Measurements from ENCODE around the gene FAT1. TPM values are rescaled to one million over a fixed set of nuclear protein-coding genes. Genes with fewer than 3 reads are reported as not detected.

FAT1 gene
- polyA plus RNA-seq, 1 experiment, result 422 TPM

DNA sequence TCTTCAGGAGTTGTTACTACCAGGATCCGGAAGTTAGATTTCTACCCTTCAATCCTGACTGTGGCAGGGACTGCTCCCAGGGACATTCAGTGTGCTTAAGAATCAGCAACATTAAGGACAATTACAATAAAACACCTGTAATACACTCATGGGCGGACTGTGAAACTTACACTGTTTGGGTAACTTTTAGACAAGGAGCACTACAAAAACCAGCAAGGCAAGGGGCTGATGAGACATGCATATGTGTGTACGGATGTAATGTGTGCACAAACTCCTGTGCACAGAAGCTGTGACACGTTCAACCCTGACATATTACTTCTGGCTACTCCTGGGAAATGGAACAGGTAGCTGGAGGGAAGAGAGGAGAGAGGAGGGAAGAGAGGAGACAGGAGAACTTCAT lies 75.8 kb downstream of the FAT1 start:
- CTCF ChIA-PET, result interaction anchor here (0.8 kb wide), 1 partner anchor 60 kb away, joined by 3 read pairs; no protein-coding TSS in a partner anchor
- no peak overlapping the region for H3K4me3 ChIP-seq (ENCODE audit: low read depth, low read length)
- H3K27ac ChIP-seq (ENCODE audit: low read depth, low read length), result no peak overlapping the region
- TF ChIP-seq, protein P1, sequence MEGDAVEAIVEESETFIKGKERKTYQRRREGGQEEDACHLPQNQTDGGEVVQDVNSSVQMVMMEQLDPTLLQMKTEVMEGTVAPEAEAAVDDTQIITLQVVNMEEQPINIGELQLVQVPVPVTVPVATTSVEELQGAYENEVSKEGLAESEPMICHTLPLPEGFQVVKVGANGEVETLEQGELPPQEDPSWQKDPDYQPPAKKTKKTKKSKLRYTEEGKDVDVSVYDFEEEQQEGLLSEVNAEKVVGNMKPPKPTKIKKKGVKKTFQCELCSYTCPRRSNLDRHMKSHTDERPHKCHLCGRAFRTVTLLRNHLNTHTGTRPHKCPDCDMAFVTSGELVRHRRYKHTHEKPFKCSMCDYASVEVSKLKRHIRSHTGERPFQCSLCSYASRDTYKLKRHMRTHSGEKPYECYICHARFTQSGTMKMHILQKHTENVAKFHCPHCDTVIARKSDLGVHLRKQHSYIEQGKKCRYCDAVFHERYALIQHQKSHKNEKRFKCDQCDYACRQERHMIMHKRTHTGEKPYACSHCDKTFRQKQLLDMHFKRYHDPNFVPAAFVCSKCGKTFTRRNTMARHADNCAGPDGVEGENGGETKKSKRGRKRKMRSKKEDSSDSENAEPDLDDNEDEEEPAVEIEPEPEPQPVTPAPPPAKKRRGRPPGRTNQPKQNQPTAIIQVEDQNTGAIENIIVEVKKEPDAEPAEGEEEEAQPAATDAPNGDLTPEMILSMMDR (IDR thresholded peaks at IDR 0.05; ENCODE audit: low read depth, low read length), result no peak
- H3K27me3 ChIP-seq (ENCODE audit: control insufficient read depth, insufficient read depth, low read length), result no peaks in the 10 kb centered on the region
- POLR2A ChIA-PET, result no interaction called here
- H3K9me3 ChIP-seq (ENCODE audit: control insufficient read depth, insufficient read depth, low read length), result no peaks in the 10 kb centered on the region; the same call in 1 of the 2 replicates
- DNase-seq (ENCODE audit: low read depth, low spot score), result no peak

DNA sequence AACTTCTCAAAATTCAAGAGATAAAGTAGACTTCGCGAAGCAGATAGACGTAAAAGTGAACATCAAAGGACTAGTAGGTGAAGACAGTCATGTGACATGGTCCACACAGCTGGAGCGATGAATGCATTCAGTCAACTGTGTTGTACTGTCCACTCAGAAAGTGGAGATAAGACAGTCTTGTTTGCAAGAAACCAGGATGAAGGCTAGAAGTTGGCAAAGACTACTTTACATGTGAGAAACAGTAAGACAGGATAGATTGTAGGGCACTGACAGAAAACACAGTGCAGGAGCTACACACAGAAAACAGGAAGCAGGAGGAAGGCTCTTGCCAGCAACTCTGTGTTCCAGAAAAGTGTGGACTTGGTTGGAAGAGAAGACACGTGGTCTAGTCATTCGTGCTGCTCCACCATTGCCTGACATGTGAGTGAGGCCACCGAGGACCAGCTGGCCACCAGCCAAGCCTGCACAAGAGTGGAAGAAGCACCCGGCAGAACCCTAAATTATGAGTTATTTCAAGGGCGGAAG lies 78.9 kb downstream of the FAT1 start:
- CTCF ChIA-PET, result interaction anchor here (0.9 kb wide), 1 partner anchor 58 kb away, joined by 4 read pairs; no protein-coding TSS in a partner anchor
- H3K27ac ChIP-seq (ENCODE audit: low read depth, low read length), result peak overlapping the region; percentile 3
- no peaks in the 10 kb centered on the region; the same call in 1 of the 2 replicates for H3K9me3 ChIP-seq (ENCODE audit: control insufficient read depth, insufficient read depth, low read length)
- no peak for DNase-seq (ENCODE audit: low read depth, low spot score)
- no peaks in the 10 kb centered on the region for H3K27me3 ChIP-seq (ENCODE audit: control insufficient read depth, insufficient read depth, low read length)
- no peak overlapping the region for H3K4me3 ChIP-seq (ENCODE audit: low read depth, low read length)
- TF ChIP-seq, protein P1 (IDR thresholded peaks at IDR 0.05; ENCODE audit: low read depth, low read length), result no peak
- POLR2A ChIA-PET, result interaction anchor here (1.2 kb wide), 1 partner anchor 963 kb away, joined by 3 read pairs; no protein-coding TSS in a partner anchor

DNA sequence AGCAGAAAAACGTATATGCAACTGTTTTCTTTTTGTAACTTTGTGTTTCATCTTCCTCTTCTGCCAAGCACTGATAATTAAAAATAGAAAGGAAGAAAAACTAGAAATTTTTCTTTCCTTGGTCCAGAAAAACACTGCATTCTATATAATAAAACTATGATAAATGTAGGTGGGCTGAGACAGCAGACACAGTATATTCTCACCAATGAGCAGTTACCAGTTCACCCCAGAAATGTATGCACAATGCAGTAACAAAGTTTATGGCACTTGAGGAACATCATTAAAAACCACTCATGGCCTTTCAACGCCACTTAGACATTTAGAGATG lies 79.4 kb downstream of the FAT1 start:
- Histone ChIP-seq H3K9me3 (ENCODE audit: control insufficient read depth, insufficient read depth, low read length) (no peaks in the 10 kb centered on the region; the same call in 1 of the 2 replicates), H3K27ac (ENCODE audit: low read depth, low read length) (no peak overlapping the region), H3K27me3 (ENCODE audit: control insufficient read depth, insufficient read depth, low read length) (no peaks in the 10 kb centered on the region), H3K4me3 (ENCODE audit: low read depth, low read length) (no peak overlapping the region)
- CTCF ChIA-PET, result interaction anchor here (0.9 kb wide), 1 partner anchor 57 kb away, joined by 4 read pairs; no protein-coding TSS in a partner anchor
- TF ChIP-seq, protein P1 (IDR thresholded peaks at IDR 0.05; ENCODE audit: low read depth, low read length), result no peak
- POLR2A ChIA-PET, result interaction anchor here (1.2 kb wide), 1 partner anchor 964 kb away, joined by 3 read pairs; no protein-coding TSS in a partner anchor
- no peak for DNase-seq (ENCODE audit: low read depth, low spot score)

DNA sequence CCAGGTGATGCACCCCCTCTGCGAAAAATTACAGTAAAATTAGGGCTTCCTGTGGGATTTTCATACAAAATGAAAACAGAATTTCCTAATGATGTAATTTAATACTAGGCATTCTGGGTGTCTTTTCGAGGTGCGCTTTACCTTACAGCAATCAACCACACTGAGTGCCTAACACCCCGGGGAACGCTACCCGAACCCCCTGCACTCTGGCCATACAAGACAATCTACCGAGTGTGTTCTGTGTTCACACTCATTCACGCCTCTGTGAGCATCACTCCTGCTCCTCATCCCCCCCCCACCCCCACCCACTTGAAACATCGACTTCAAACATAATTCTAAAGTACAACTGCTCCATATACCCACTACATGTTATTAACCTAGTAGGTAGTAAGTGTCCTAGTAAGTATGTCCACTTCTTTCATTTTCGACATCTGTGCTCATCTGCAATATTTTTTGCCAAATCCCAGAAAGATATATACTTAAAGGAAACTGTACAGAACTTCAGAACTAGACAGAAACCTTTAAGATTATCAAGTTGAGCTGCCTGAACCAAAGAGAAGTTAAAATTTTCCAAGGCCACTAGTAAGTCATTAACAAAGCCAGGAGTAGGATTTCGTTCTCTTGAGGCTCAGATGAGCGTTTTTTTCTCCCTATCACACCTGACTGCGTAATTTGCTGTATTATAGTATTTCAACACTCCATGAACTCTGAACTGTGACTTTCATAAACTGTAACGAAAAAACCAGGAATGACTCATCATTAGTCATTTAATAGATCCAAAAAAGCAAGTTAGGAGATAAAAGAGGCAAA lies 80.0 kb downstream of the FAT1 start:
- H3K9me3 ChIP-seq (ENCODE audit: control insufficient read depth, insufficient read depth, low read length), result no peaks in the 10 kb centered on the region; the same call in 1 of the 2 replicates
- no peaks in the 10 kb centered on the region for H3K27me3 ChIP-seq (ENCODE audit: control insufficient read depth, insufficient read depth, low read length)
- TF ChIP-seq, protein P1 (IDR thresholded peaks at IDR 0.05; ENCODE audit: low read depth, low read length), result no peak
- H3K4me3 ChIP-seq (ENCODE audit: low read depth, low read length), result no peak overlapping the region
- H3K27ac ChIP-seq (ENCODE audit: low read depth, low read length), result no peak overlapping the region
- DNase-seq (ENCODE audit: low read depth, low spot score), result no peak
- POLR2A ChIA-PET, result interaction anchor here (1.2 kb wide), 1 partner anchor 964 kb away, joined by 3 read pairs; no protein-coding TSS in a partner anchor
- CTCF ChIA-PET, result interaction anchor here (0.9 kb wide), 1 partner anchor 57 kb away, joined by 4 read pairs; no protein-coding TSS in a partner anchor

DNA sequence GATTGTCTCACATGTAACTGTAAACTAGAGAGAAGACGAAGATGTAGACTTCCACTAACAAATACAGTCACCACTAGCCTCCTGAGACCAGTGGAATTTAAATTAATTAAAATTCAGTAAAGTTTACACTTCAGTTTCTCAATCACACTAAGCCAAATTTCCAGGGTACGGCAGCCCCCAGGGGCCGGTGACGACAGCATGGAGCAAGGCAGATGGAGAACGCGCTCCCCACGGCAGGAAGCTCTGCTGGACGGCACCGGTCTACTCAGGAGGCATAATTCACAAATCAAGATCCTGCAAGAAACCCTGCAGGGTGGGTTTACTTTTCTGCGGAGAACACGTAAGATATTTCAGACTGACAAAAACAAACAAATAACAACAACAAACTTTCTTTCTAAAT lies 80.7 kb downstream of the FAT1 start:
- H3K27me3 ChIP-seq (ENCODE audit: control insufficient read depth, insufficient read depth, low read length), result no peaks in the 10 kb centered on the region
- TF ChIP-seq, protein P1 (IDR thresholded peaks at IDR 0.05; ENCODE audit: low read depth, low read length), result no peak
- no peak for DNase-seq (ENCODE audit: low read depth, low spot score)
- no peak overlapping the region for H3K27ac ChIP-seq (ENCODE audit: low read depth, low read length)
- ChIA-PET CTCF (no interaction called here), POLR2A (no interaction called here)
- H3K4me3 ChIP-seq (ENCODE audit: low read depth, low read length), result no peak overlapping the region
- H3K9me3 ChIP-seq (ENCODE audit: control insufficient read depth, insufficient read depth, low read length), result no peaks in the 10 kb centered on the region; the same call in 1 of the 2 replicates
